ENCODE results near the gene CRACDL.

CRACDL gene

GRCh38 chr2:98803405-98804264 lies 132.4 kb downstream of the CRACDL start:
- no peak for DNase-seq (ENCODE audit: low read depth in 2 of 2)

GRCh38 chr2:98802344-98802743 lies 133.7 kb downstream of the CRACDL start:
- no peak for DNase-seq (ENCODE audit: low read depth in 2 of 2)

GRCh38 chr2:98801921-98802321 lies 134.1 kb downstream of the CRACDL start:
- DNase-seq (ENCODE audit: low read depth in 2 of 2): no peak

- DNase-seq (ENCODE audit: low read depth in 2 of 2): no peak
Measured at GRCh38 chr2:98801286-98801685, 134.7 kb downstream of the CRACDL start.

GRCh38 chr2:98800330-98801064 lies 135.5 kb downstream of the CRACDL start:
- no peak for DNase-seq (ENCODE audit: low read depth in 2 of 2)

GRCh38 chr2:98799375-98800329 lies 136.4 kb downstream of the CRACDL start:
- DNase-seq (ENCODE audit: low read depth in 2 of 2): no peak

- DNase-seq (ENCODE audit: low read depth in 2 of 2): no peak
Measured at GRCh38 chr2:98796775-98797544, 139.1 kb downstream of the CRACDL start.

- no peak for DNase-seq (ENCODE audit: low read depth in 2 of 2)
Measured at GRCh38 chr2:98795891-98796676, 139.9 kb downstream of the CRACDL start.

GRCh38 chr2:98793897-98794830 lies 141.9 kb downstream of the CRACDL start:
- no peak for DNase-seq (ENCODE audit: low read depth in 2 of 2)

- DNase-seq (ENCODE audit: low read depth in 2 of 2): no peak
Measured at GRCh38 chr2:98793275-98793674, 142.8 kb downstream of the CRACDL start.

GRCh38 chr2:98790221-98790620 lies 145.8 kb downstream of the CRACDL start:
- no peak for DNase-seq (ENCODE audit: low read depth in 2 of 2)

GRCh38 chr2:98787700-98788099 lies 148.3 kb downstream of the CRACDL start:
- no peak for DNase-seq (ENCODE audit: low read depth in 2 of 2)

GRCh38 chr2:98786179-98786578 lies 149.8 kb downstream of the CRACDL start:
- DNase-seq (ENCODE audit: low read depth in 2 of 2): no peak

- no peak for DNase-seq (ENCODE audit: low read depth in 2 of 2)
Measured at GRCh38 chr2:98782570-98782969, 153.5 kb downstream of the CRACDL start.

- no peak for DNase-seq (ENCODE audit: low read depth in 2 of 2)
Measured at GRCh38 chr2:98781822-98782221, 154.2 kb downstream of the CRACDL start.

- no peak for DNase-seq (ENCODE audit: low read depth in 2 of 2)
Measured at GRCh38 chr2:98778741-98779483, 157.1 kb downstream of the CRACDL start.

- DNase-seq (ENCODE audit: low read depth in 2 of 2): no peak
Measured at GRCh38 chr2:98778151-98778550, 157.9 kb downstream of the CRACDL start.

GRCh38 chr2:98777710-98778109 lies 158.3 kb downstream of the CRACDL start:
- DNase-seq (ENCODE audit: low read depth in 2 of 2): no peak

Measured in stimulated activated CD8-positive, alpha-beta memory T cell treated with anti-CD3 and anti-CD28 coated beads, Interleukin-15, amount 100 ng/mL, for 48 hours (primary cell).